OCI-LY7 (cell line): ENCODE data around the gene SMC6. TPM values are rescaled to one million over a fixed set of nuclear protein-coding genes. Genes with fewer than 3 reads are reported as not detected.

Experiments used
- BruUV-seq: library from RNA; stranded (reverse); fragments of 400-500 nt; replicated peaks from 2 replicates; lab custom pipeline; 2021; lab: Mats Ljungman, UMichigan
- CTCF ChIA-PET: fragments of 300-600 bp; sonication (Branson Sonifier 250); formaldehyde crosslinking; loops from one replicate; lab custom pipeline; 2022; ENCODE audit warnings: antibody characterized with exemption; ENCODE audit not compliant: unreplicated experiment; lab: Charles Lee
- POLR2A ChIA-PET: fragments of 300-600 bp; sonication (Branson Sonifier 250); formaldehyde crosslinking; loops from one replicate; lab custom pipeline; 2022; ENCODE audit warnings: antibody characterized with exemption; lab: Charles Lee
- DNase-seq: peaks from one replicate; pipeline ENCODE4 v3.0.0-alpha.2; 2015; ENCODE audit warnings: low spot score
- H2AFZ ChIP-seq: fragments of 200-600 bp; sonication (generic), shearing (Covaris generic); 2 replicates; pipeline ENCODE4 v1.6.1; 2014; ENCODE audit warnings: mild to moderate bottlenecking, antibody characterized with exemption, low read length, moderate library complexity
- H3K27ac ChIP-seq: fragments of 200-600 bp; sonication (generic); 2 replicates; pipeline ENCODE4 v1.5.1; 2014; ENCODE audit warnings: mixed run types, low read depth, mild to moderate bottlenecking, moderate library complexity, low read length, inconsistent platforms; ENCODE audit not compliant: poor library complexity, severe bottlenecking
- H3K36me3 ChIP-seq: fragments of 200-600 bp; sonication (generic); 2 replicates; pipeline ENCODE4 v1.6.1; 2014; ENCODE audit warnings: mild to moderate bottlenecking, antibody characterized with exemption, low read length, moderate library complexity, mixed read lengths; ENCODE audit not compliant: insufficient read depth
- H3K4me1 ChIP-seq: fragments of 200-600 bp; sonication (generic); 2 replicates; pipeline ENCODE4 v1.5.1; 2014; ENCODE audit warnings: mild to moderate bottlenecking, low read length; ENCODE audit not compliant: insufficient read depth, poor library complexity, severe bottlenecking
- H3K4me2 ChIP-seq: fragments of 200-600 bp; sonication (generic); 2 replicates; pipeline ENCODE4 v1.6.1; 2014; ENCODE audit warnings: mild to moderate bottlenecking, low read length
- H3K4me3 ChIP-seq: fragments of 200-600 bp; sonication (generic); 2 replicates; pipeline ENCODE4 v1.5.1; 2014; ENCODE audit warnings: mild to moderate bottlenecking, low read depth, low read length; ENCODE audit not compliant: poor library complexity, severe bottlenecking
- H3K79me2 ChIP-seq: fragments of 200-600 bp; sonication (generic); 2 replicates; pipeline ENCODE4 v1.6.1; 2016; ENCODE audit warnings: low read depth, mild to moderate bottlenecking, low read length, moderate library complexity, mixed read lengths; ENCODE audit not compliant: insufficient read depth
- H3K9me2 ChIP-seq: fragments of 200-600 bp; sonication (generic); 2 replicates; pipeline ENCODE4 v1.6.1; 2016; ENCODE audit warnings: mild to moderate bottlenecking, low read length, mixed read lengths; ENCODE audit not compliant: insufficient read depth
- H3K9me3 ChIP-seq: fragments of 200-600 bp; sonication (generic); 2 replicates; pipeline ENCODE4 v1.6.1; 2014; ENCODE audit warnings: mild to moderate bottlenecking, mixed run types, low read length, mixed read lengths
- H4K20me1 ChIP-seq: fragments of 200-600 bp; sonication (generic); 2 replicates; pipeline ENCODE4 v1.6.1; 2014; ENCODE audit warnings: mild to moderate bottlenecking, antibody characterized with exemption, low read length, moderate library complexity, mixed read lengths; ENCODE audit not compliant: insufficient read depth
- CTCF ChIP-seq: fragments of 200-600 bp; sonication (generic); conservative IDR thresholded peaks from 2 replicates; pipeline ENCODE4 v1.5.1; 2014; ENCODE audit warnings: mild to moderate bottlenecking, antibody characterized with exemption, low read length, moderate library complexity, mixed read lengths
- EZH2phosphoT487 ChIP-seq: fragments of 200-600 bp; sonication (generic); IDR thresholded peaks from 2 replicates; pipeline ENCODE4 v1.6.1; 2018; ENCODE audit warnings: low read depth, borderline replicate concordance, mild to moderate bottlenecking, mixed run types, antibody characterized with exemption, low read length, moderate library complexity, mixed read lengths
- intact Hi-C: fragments of 100-400 bp; cut with micrococcal nuclease; formaldehyde crosslinking; loops from one replicate; pipeline ENCODE4 v1.10.0; 2022; ENCODE audit not compliant: unreplicated experiment
- total RNA-seq, 2 experiments: library from RNA; depleted of rRNA in 1 of 2; stranded (reverse); fragments of >200 nt in 1 of 2; shearing (Covaris generic) in 1 of 2; gene quantifications; 2 replicates each; pipeline ENCODE4 v1.2.3, GENCODE V29; 2014 to 2022

Gene SMC6
- total RNA-seq, 2 experiments from 2014 or later = 37.0 to 62.4 TPM

- H3K9me2 ChIP-seq = no peaks in the 10 kb centered on the region
- ChIA-PET POLR2A (interaction anchor here (1.0 to 1.2 kb wide), 3 partner anchors 11 to 128 kb away, joined by 3 to 5 read pairs (median 3); partner anchors contain the start of gene RAD51AP2), CTCF (no interaction called here)
- TF ChIP-seq EZH2phosphoT487 (no peak), CTCF (no peak)
- no peak overlapping the region for H3K4me3 ChIP-seq
- H2AFZ ChIP-seq = no peak overlapping the region
- H3K4me2 ChIP-seq = no peak overlapping the region
- no peak for DNase-seq
- H4K20me1 ChIP-seq = no peaks in the 10 kb centered on the region
- no peak overlapping the region for H3K27ac ChIP-seq
- intact Hi-C loops = loop anchor here (5.0 kb wide), 1 partner anchor 272 kb away; no protein-coding TSS in a partner anchor
- no peaks in the 10 kb centered on the region for H3K9me3 ChIP-seq
- no peaks in the 10 kb centered on the region for H3K36me3 ChIP-seq
- BruUV-seq = no TSS peak
- peaks cover 5% of the 10 kb centered on the region for H3K4me1 ChIP-seq
- H3K79me2 ChIP-seq = no peaks in the 10 kb centered on the region
These were observed 108.5 kb downstream of the SMC6 start for GRCh38 chr2:17644997-17645720.

- Histone ChIP-seq H3K79me2 (no peaks in the 10 kb centered on the region), H3K4me3 (no peak overlapping the region), H2AFZ (no peak overlapping the region), H3K4me2 (no peak overlapping the region), H3K9me2 (no peaks in the 10 kb centered on the region), H3K4me1 (peaks cover 5% of the 10 kb centered on the region), H3K36me3 (no peaks in the 10 kb centered on the region), H3K27ac (no peak overlapping the region), H4K20me1 (no peaks in the 10 kb centered on the region), H3K9me3 (no peaks in the 10 kb centered on the region)
- no peak for TF ChIP-seq EZH2phosphoT487
- TF ChIP-seq CTCF = no peak
- no peak for DNase-seq
- intact Hi-C loops = loop anchor here (5.0 kb wide), 1 partner anchor 274 kb away; no protein-coding TSS in a partner anchor
- ChIA-PET POLR2A (interaction anchor here (0.5 kb wide), 1 partner anchor 173 kb away, joined by 5 read pairs; no protein-coding TSS in a partner anchor), CTCF (interaction anchor here (0.5 kb wide), 1 partner anchor 303 kb away, joined by 7 read pairs; no protein-coding TSS in a partner anchor)
- no TSS peak for BruUV-seq
These were observed 110.5 kb downstream of the SMC6 start for GRCh38 chr2:17643031-17643615.
